HG02885 (cell line): ENCODE measurements around the gene CC2D2A.

Source experiments
- ATAC-seq: cut with Tn5 transposase; IDR thresholded peaks from one replicate; pipeline ENCODE4 v1.9.1; 2021; ENCODE audit warnings: mild to moderate bottlenecking; ENCODE audit not compliant: unreplicated experiment, poor library complexity

Gene CC2D2A

GRCh38 chr4:15458616-15459015 is 11.1 kb upstream of the CC2D2A start:
- ATAC-seq = no peak

GRCh38 chr4:15459706-15460105 is 10.0 kb upstream of the CC2D2A start:
- ATAC-seq = no peak

GRCh38 chr4:15466596-15466995 is 3.1 kb upstream of the CC2D2A start:
- ATAC-seq = no peak

- ATAC-seq = peak; percentile 35
Measured at GRCh38 chr4:15470128-15470475, 420 bp downstream of the CC2D2A start.

- ATAC-seq = no peak
Measured at GRCh38 chr4:15476396-15476795, 6.7 kb downstream of the CC2D2A start.

GRCh38 chr4:15478724-15479088 is 9.0 kb downstream of the CC2D2A start:
- ATAC-seq = no peak

- no peak for ATAC-seq
Measured at GRCh38 chr4:15479089-15479912, 9.6 kb downstream of the CC2D2A start.

GRCh38 chr4:15479913-15480185 is 10.2 kb downstream of the CC2D2A start:
- no peak for ATAC-seq

GRCh38 chr4:15481961-15482745 is 12.5 kb downstream of the CC2D2A start:
- no peak for ATAC-seq

- ATAC-seq = no peak
Measured at GRCh38 chr4:15482842-15483241, 13.2 kb downstream of the CC2D2A start.

- no peak for ATAC-seq
Measured at GRCh38 chr4:15488136-15488535, 18.5 kb downstream of the CC2D2A start.

- ATAC-seq = no peak
Measured at GRCh38 chr4:15488658-15489470, 19.2 kb downstream of the CC2D2A start.

GRCh38 chr4:15489551-15489950 is 19.9 kb downstream of the CC2D2A start:
- no peak for ATAC-seq

- ATAC-seq = no peak
Measured at GRCh38 chr4:15493411-15493810, 23.7 kb downstream of the CC2D2A start.

GRCh38 chr4:15495621-15496020 is 25.9 kb downstream of the CC2D2A start:
- no peak for ATAC-seq

- no peak for ATAC-seq
Measured at GRCh38 chr4:15498356-15498755, 28.7 kb downstream of the CC2D2A start.

GRCh38 chr4:15500701-15501100 is 31.0 kb downstream of the CC2D2A start:
- no peak for ATAC-seq

- ATAC-seq = peak; percentile 44
Measured at GRCh38 chr4:15501941-15502340, 32.3 kb downstream of the CC2D2A start.

- no peak for ATAC-seq
Measured at GRCh38 chr4:15502384-15502783, 32.7 kb downstream of the CC2D2A start.

GRCh38 chr4:15504041-15504440 is 34.4 kb downstream of the CC2D2A start:
- ATAC-seq = no peak

- ATAC-seq = no peak
Measured at GRCh38 chr4:15506464-15506863, 36.8 kb downstream of the CC2D2A start.
